PC-3 (cell line): Measurements from ENCODE around the gene R3HDM1. TPM values are rescaled to one million over a fixed set of nuclear protein-coding genes. Genes with fewer than 3 reads are reported as not detected.

Experiments
- ATAC-seq: fragments of 200-7000 bp; cut with Tn5 transposase; 2 replicates; pipeline ENCODE4 v1.9.1; 2020; ENCODE audit warnings: mild to moderate bottlenecking, moderate library complexity
- BruUV-seq: library from RNA; stranded (reverse); fragments of 400-500 nt; replicated peaks from 2 replicates; lab custom pipeline; 2021; lab: Mats Ljungman, UMichigan
- CTCF ChIA-PET: fragments of 300-600 bp; sonication (Branson Sonifier 250); formaldehyde crosslinking; loops from one replicate; lab custom pipeline; 2022; ENCODE audit warnings: antibody characterized with exemption; lab: Charles Lee
- POLR2A ChIA-PET: fragments of 300-600 bp; sonication (Branson Sonifier 250); formaldehyde crosslinking; loops from one replicate; lab custom pipeline; 2022; ENCODE audit warnings: antibody characterized with exemption; ENCODE audit not compliant: unreplicated experiment; lab: Charles Lee
- DNase-seq: peaks from one replicate; pipeline ENCODE4 v3.0.0-alpha.2; 2015
- H2AFZ ChIP-seq: fragments of 300-600 bp; sonication (generic); 2 replicates; pipeline ENCODE4 v1.6.0; 2016; ENCODE audit warnings: antibody characterized with exemption, low read length
- H3F3A ChIP-seq: fragments of 300-600 bp; sonication (generic); one replicate; pipeline ENCODE4 v1.6.0; 2017; ENCODE audit warnings: antibody characterized with exemption, low read length, control low read depth, mild to moderate bottlenecking; ENCODE audit not compliant: unreplicated experiment
- H3K27ac ChIP-seq: fragments of 300-600 bp; sonication (generic); 2 replicates; pipeline ENCODE4 v1.5.1; 2016; ENCODE audit warnings: mild to moderate bottlenecking, low read length
- H3K27me3 ChIP-seq: fragments of 300-600 bp; sonication (generic); 2 replicates; pipeline ENCODE4 v1.6.1; 2016; ENCODE audit warnings: low read length, mixed read lengths
- H3K36me3 ChIP-seq: fragments of 300-600 bp; sonication (generic); 2 replicates; pipeline ENCODE4 v1.6.1; 2016; ENCODE audit warnings: low read depth, mixed run types, low read length, mixed read lengths
- H3K4me1 ChIP-seq: fragments of 300-600 bp; sonication (generic); 2 replicates; pipeline ENCODE4 v1.5.1; 2016; ENCODE audit warnings: low read length; ENCODE audit not compliant: insufficient read depth
- H3K4me2 ChIP-seq: fragments of 300-600 bp; sonication (generic); 2 replicates; pipeline ENCODE4 v1.6.0; 2016; ENCODE audit warnings: low read length
- H3K4me3 ChIP-seq: fragments of 300-600 bp; sonication (generic); 2 replicates; pipeline ENCODE4 v1.5.1; 2016; ENCODE audit warnings: mild to moderate bottlenecking, low read length, mixed read lengths
- H3K79me2 ChIP-seq: fragments of 300-600 bp; sonication (generic); 2 replicates; pipeline ENCODE4 v1.6.1; 2017; ENCODE audit warnings: low read length, mixed read lengths
- H3K9ac ChIP-seq: fragments of 300-600 bp; sonication (generic); 2 replicates; pipeline ENCODE4 v1.6.0; 2016; ENCODE audit warnings: mild to moderate bottlenecking, low read length
- H3K9me2 ChIP-seq: fragments of 300-600 bp; sonication (generic); replicated peaks from 2 replicates; pipeline ENCODE4 v1.6.1; 2016; ENCODE audit warnings: mixed run types, low read length, mixed read lengths
- H3K9me3 ChIP-seq: fragments of 300-600 bp; sonication (generic); 2 replicates; pipeline ENCODE4 v1.6.1; 2016; ENCODE audit warnings: low read length, mixed read lengths
- H4K20me1 ChIP-seq: fragments of 300-600 bp; sonication (generic); 2 replicates; pipeline ENCODE4 v1.6.1; 2016; ENCODE audit warnings: low read length, mixed read lengths
- EZH2 ChIP-seq: fragments of 300-600 bp; sonication (generic); IDR thresholded peaks from one replicate; pipeline ENCODE4 v1.6.1; 2017; ENCODE audit warnings: antibody characterized with exemption, mild to moderate bottlenecking, low read length; ENCODE audit not compliant: unreplicated experiment
- EZH2phosphoT487 ChIP-seq: fragments of 300-600 bp; sonication (generic); IDR thresholded peaks from 2 replicates; pipeline ENCODE4 v1.6.1; 2018; ENCODE audit warnings: mild to moderate bottlenecking, antibody characterized with exemption, low read length, borderline replicate concordance
- intact Hi-C: fragments of 100-400 bp; cut with micrococcal nuclease; formaldehyde crosslinking; loops from 2 replicates; pipeline ENCODE4 v1.9.0; 2023
- total RNA-seq: library from RNA; depleted of rRNA; stranded (reverse); fragments of >200 nt; gene quantifications from 2 replicates; pipeline ENCODE4 v1.2.3, GENCODE V29; 2014
- TF ChIP-seq, protein P1 (sequence below): fragments of 300-600 bp; sonication (generic); conservative IDR thresholded peaks from 2 replicates; pipeline ENCODE4 v1.5.1; 2017; ENCODE audit warnings: antibody characterized with exemption, low read depth, mild to moderate bottlenecking, low read length

R3HDM1 gene
- total RNA-seq, 1 experiment from 2014 or later = 12.8 TPM

GRCh38 chr2:135740206-135740605 lies 208.9 kb downstream of the R3HDM1 start:
- H2AFZ ChIP-seq = no peak overlapping the region
- no TSS peak for BruUV-seq
- no peak overlapping the region for H3K27ac ChIP-seq
- no peak overlapping the region for H3K4me3 ChIP-seq
- H3K79me2 ChIP-seq = peaks cover 35% of the 10 kb centered on the region
- H3K9me3 ChIP-seq = no peaks in the 10 kb centered on the region
- no peaks in the 10 kb centered on the region for H3K27me3 ChIP-seq
- H3K9ac ChIP-seq = no peak overlapping the region
- H4K20me1 ChIP-seq = peaks cover 20% of the 10 kb centered on the region
- no peak for TF ChIP-seq EZH2
- TF ChIP-seq EZH2phosphoT487 = no peak
- TF ChIP-seq, protein P1, sequence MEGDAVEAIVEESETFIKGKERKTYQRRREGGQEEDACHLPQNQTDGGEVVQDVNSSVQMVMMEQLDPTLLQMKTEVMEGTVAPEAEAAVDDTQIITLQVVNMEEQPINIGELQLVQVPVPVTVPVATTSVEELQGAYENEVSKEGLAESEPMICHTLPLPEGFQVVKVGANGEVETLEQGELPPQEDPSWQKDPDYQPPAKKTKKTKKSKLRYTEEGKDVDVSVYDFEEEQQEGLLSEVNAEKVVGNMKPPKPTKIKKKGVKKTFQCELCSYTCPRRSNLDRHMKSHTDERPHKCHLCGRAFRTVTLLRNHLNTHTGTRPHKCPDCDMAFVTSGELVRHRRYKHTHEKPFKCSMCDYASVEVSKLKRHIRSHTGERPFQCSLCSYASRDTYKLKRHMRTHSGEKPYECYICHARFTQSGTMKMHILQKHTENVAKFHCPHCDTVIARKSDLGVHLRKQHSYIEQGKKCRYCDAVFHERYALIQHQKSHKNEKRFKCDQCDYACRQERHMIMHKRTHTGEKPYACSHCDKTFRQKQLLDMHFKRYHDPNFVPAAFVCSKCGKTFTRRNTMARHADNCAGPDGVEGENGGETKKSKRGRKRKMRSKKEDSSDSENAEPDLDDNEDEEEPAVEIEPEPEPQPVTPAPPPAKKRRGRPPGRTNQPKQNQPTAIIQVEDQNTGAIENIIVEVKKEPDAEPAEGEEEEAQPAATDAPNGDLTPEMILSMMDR = no peak
- no peaks in the 10 kb centered on the region for H3K9me2 ChIP-seq
- ChIA-PET CTCF (no interaction called here), POLR2A (no interaction called here)
- no peaks in the 10 kb centered on the region for H3F3A ChIP-seq
- no peaks in the 10 kb centered on the region for H3K36me3 ChIP-seq
- intact Hi-C loops = no loop called here
- no peak for ATAC-seq
- no peak for DNase-seq
- H3K4me2 ChIP-seq = no peak overlapping the region
- peaks cover 13% of the 10 kb centered on the region for H3K4me1 ChIP-seq

DNA sequence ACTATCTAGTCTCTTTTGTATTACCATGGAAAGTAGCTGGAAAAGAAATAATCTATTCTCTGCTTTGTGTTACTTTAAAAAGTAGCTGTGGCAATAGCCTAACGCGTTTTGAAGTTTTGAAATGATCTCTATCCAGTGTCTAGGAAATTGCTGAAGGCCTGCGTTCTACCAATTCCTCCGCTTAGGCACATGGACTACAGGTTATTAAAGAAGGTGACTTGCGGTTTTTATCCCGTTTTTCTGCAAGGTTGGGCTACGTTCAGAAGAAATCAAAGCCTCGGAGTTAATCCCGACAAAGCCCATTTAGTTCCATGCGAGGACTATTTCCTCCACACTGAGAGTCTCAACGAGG lies 209.7 kb downstream of the R3HDM1 start:
- Histone ChIP-seq H3K9me2 (no peaks in the 10 kb centered on the region), H3K27ac (no peak overlapping the region), H3K27me3 (no peaks in the 10 kb centered on the region), H3K4me3 (no peak overlapping the region), H3K4me2 (no peak overlapping the region), H3K9ac (no peak overlapping the region), H3K4me1 (peaks cover 18% of the 10 kb centered on the region), H3K36me3 (no peaks in the 10 kb centered on the region), H3F3A (no peaks in the 10 kb centered on the region), H2AFZ (peak overlapping the region; percentile 88), H3K9me3 (no peaks in the 10 kb centered on the region), H4K20me1 (peaks cover 24% of the 10 kb centered on the region), H3K79me2 (peaks cover 44% of the 10 kb centered on the region)
- no TSS peak for BruUV-seq
- CTCF ChIA-PET = interaction anchor here (0.6 kb wide), 1 partner anchor 11 kb away, joined by 7 read pairs; no protein-coding TSS in a partner anchor
- no peak for TF ChIP-seq EZH2
- POLR2A ChIA-PET = interaction anchor here (0.6 to 1.0 kb wide), 2 partner anchors 331 to 752 kb away, joined by 3 to 6 read pairs; no protein-coding TSS in a partner anchor
- intact Hi-C loops = no loop called here
- no peak for DNase-seq
- ATAC-seq = no peak

DNA sequence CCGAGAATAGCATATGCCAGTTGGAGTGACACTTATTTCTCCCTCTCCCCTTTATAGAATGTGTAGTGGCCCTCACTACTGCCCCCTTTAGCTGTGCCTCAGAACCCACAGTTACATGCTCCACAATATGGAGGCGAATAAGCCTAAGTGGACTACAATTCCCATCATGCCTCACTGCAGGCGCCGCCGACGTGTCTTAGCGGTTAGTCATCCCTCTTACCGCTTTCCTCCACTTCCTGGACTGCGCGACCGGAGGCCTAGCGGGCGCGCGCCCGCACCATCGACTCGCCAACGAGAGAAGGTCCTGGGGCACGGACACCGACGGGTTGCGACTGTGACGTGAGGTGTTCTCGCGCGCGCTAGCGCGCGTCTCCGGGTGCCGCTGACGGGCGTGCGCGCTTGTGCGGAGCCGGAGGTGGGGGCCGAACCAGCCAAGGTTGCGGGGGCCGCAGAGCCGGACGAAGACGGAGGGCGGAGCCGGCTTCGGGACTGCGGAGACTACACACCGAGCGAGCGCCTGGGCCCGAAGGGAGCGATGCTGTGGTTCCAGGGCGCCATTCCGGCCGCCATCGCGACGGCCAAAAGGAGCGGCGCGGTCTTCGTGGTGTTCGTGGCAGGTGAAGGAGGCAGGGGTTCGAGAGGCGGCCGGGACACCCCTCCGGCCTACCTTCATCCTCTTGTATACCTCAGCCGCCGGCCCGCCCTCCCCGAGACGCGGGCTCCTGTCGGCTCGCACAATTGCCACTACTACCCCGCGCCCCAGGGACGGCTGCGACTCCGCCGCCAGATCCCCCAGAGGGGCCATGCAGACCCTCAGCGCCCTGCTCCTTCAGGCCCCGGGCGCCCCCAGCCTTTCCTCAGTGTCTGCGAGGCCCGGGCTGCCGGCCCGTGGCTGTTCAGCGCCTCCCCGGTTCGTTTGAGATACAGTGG lies 210.4 kb downstream of the R3HDM1 start, which contains the start of gene UBXN4:
TSS of gene UBXN4 (plus strand) at position 461 of the 930 bp plus-strand sequence. CDS start at position 536, 75 bp downstream.
- POLR2A ChIA-PET = interaction anchor here (0.6 to 1.0 kb wide), 2 partner anchors 330 to 753 kb away, joined by 3 to 6 read pairs; no protein-coding TSS in a partner anchor
- intact Hi-C loops = no loop called here
- CTCF ChIA-PET = interaction anchor here (0.6 kb wide), 1 partner anchor 10 kb away, joined by 7 read pairs; no protein-coding TSS in a partner anchor

More for the DNA sequence above, 210.4 kb downstream of the R3HDM1 start, which contains the start of gene UBXN4:
- Histone ChIP-seq H3K9me3 (no peaks in the 10 kb centered on the region), H3K4me1 (peaks cover 18% of the 10 kb centered on the region), H3F3A (no peaks in the 10 kb centered on the region), H3K79me2 (peaks cover 50% of the 10 kb centered on the region), H3K4me2 (peak within 1 kb of the TSS; percentile 92), H3K9ac (peak within 1 kb of the TSS; percentile 96), H3K27ac (peak within 1 kb of the TSS; percentile 67), H3K36me3 (no peaks in the 10 kb centered on the region; the same call in 1 of the 2 replicates), H3K4me3 (peak within 1 kb of the TSS; percentile 92), H4K20me1 (peaks cover 31% of the 10 kb centered on the region), H3K27me3 (no peaks in the 10 kb centered on the region), H3K9me2 (no peaks in the 10 kb centered on the region), H2AFZ (peak within 1 kb of the TSS; percentile 88)
- DNase-seq (peak; percentile 99), ATAC-seq (peak; percentile 91)
- BruUV-seq = no TSS peak
- TF ChIP-seq, protein P1 = peak; percentile 63
- no peak for TF ChIP-seq EZH2
- no peak for TF ChIP-seq EZH2phosphoT487
